Measurements from ENCODE around the gene PHACTR3.

PHACTR3 gene

GRCh38 chr20:59816146-59816738, 211.9 kb downstream of the PHACTR3 start:
- TF ChIP-seq, protein P1, sequence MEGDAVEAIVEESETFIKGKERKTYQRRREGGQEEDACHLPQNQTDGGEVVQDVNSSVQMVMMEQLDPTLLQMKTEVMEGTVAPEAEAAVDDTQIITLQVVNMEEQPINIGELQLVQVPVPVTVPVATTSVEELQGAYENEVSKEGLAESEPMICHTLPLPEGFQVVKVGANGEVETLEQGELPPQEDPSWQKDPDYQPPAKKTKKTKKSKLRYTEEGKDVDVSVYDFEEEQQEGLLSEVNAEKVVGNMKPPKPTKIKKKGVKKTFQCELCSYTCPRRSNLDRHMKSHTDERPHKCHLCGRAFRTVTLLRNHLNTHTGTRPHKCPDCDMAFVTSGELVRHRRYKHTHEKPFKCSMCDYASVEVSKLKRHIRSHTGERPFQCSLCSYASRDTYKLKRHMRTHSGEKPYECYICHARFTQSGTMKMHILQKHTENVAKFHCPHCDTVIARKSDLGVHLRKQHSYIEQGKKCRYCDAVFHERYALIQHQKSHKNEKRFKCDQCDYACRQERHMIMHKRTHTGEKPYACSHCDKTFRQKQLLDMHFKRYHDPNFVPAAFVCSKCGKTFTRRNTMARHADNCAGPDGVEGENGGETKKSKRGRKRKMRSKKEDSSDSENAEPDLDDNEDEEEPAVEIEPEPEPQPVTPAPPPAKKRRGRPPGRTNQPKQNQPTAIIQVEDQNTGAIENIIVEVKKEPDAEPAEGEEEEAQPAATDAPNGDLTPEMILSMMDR (IDR thresholded peaks at IDR 0.05): no peak

DNA sequence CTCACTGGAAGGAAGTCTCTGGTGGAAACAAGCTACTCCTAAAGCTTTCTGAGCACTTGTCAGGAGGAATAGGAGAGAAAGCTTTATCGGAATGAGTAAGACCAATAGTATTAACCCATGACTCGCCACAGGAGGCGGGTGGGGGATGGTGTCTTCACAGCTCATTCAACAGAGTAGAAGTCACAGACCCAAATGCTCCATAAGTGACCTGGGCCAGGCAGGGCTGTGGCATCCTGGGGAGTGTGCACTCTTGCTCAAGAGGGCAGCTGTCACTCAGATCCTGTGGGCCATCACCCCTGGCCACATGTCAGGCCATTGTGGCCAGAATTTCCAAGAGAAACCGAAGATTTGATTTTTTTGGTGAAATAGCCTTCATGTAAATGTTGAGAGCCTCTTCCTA, 213.1 kb downstream of the PHACTR3 start:
- TF ChIP-seq, protein P1 (IDR thresholded peaks at IDR 0.05): no peak

DNA sequence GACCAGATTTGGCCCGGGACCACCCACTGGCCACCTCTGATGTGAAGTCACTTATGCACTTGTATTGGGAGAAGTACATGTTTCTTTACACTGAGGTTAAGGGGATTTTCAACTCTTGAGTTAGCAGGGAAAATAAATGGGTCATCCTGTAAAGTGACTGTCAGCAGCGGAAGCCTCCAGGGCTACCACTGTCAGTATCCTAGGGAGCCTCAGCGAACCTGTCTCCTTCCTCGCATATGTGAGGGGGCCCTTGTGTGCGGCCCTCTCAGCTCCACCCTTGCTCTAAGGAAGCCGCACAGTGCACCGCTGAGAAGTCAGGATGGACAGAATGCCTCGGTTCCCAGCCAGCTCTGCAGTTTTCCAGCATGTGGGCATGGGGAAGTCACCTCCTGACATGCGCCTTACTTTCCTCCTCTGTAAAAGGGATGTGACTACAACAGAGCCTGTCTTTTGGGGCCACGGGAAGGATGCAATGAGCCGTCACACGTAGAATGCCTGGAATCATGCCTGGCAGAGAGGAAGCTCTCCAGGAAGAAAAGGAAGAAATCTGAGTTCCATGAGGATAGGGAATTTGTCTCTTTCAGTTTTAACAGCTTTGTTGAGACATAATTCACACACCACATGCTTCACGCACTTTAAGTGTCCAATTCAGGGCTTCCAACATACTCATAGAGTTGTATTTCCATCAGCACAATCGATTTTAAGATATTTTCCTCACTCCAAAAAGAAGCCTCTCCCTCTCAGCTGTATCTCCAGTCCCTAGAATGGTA, 213.7 kb downstream of the PHACTR3 start:
- TF ChIP-seq, protein P1 (IDR thresholded peaks at IDR 0.05): no peak

- TF ChIP-seq, protein P1 (IDR thresholded peaks at IDR 0.05): no peak
Measured at GRCh38 chr20:59818911-59819310, 214.6 kb downstream of the PHACTR3 start.

DNA sequence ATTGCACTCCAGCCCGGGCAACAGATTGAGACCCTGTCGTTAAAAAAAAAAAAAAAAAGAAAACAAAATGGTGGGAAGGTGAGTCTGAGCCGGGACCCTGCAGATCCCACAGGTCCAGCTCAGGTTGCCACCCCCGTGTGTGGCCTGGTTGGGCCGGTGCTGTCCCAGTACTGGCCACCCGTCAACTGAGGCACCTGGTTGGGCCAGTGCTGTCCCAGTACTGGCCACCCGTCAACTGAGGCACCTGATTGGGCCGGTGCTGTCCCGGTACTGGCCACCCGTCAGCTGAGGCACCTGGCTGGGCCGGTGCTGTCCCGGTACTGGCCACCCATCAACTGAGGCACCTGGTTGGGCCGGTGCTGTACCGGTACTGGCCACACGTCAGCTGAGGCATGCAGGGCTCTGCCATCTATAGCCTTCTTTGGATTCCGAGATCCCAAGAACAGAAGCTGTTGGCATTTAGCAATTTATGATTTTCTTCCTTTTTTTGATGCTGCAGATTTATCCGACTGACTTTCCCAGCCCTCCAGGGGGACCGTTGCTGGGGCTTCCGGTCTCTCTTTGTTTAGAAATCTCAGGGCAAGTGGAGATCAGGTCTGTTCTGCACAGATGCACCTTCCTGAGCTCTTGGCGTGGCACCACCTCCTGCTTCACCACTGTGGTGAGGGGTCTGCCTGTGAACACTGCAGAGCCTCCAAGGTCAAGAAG, 215.3 kb downstream of the PHACTR3 start:
- TF ChIP-seq, protein P1 (IDR thresholded peaks at IDR 0.05): no peak

DNA sequence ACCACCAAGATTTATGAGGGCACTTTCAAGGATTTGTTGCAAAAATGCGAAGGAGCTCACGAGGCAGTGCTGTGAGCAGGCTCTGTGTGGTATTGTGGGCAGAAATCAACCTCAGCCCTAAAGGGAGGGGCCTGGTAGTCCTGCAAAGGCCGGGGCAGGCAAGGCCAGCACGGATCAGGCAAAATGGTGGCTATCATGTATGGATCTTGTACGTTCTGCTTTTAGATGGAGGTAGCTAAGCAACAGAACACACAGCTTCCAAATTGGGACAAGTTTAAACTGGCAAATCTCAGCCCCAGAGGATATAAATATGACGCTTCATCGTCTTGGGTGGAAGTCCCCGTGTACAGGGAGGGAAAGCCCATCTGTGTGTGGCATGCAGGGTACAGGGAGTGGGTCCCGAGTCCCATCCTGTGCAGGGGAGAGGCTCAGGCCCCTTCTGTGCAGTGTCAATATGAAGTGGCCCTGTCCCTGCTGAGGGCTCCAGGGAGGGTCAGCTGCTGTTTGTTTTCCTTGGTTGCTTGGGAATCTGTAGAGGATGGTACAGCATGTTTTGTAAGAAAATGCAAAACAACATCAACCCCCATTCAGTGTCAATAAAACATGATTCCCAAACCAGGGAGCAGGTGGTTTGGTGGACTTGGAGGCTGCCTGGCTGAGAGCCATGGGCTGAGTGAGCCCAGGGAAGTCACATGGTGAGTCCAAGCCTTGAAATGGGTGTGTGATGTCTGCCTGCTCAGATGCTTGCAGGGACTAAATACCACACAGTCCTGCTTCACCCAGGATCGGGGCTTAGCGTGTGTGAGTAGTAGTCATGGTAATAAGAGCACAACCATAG, 216.1 kb downstream of the PHACTR3 start:
- TF ChIP-seq, protein P1 (IDR thresholded peaks at IDR 0.05): no peak

DNA sequence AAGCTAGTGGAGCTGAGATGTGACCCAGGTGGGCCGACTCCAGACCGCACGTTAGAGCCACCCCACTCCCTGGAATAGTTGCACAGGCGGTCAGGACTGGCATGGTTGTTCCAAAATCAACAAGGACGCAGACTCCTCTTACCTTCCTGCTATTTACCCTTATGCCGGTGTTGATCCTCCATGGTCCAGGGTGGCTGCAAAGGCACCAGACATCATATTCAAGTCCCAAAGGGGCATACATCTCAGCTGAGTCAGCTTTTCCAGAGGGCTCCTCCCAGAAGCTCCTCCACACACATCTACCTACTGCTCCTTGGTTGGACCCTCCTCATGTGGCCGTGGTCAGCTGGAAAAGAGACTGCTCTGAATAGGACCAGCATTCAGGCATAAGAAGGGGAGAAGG, 216.9 kb downstream of the PHACTR3 start:
- TF ChIP-seq, protein P1 (IDR thresholded peaks at IDR 0.05): no peak

Data from LNCAP (cell line).